ENCODE measurements around the gene TOM1L2.
"Not testable (repeated sequence)": the region's sequence is repeated elsewhere in the genome, so short reads cannot be mapped to it uniquely, and the experiment has no call there.

The TOM1L2 gene

GRCh38 chr17:17921192-17922069 lies 50.8 kb downstream of the TOM1L2 start:
- DNase-seq = peak; percentile 51

- DNase-seq = peak; percentile 78
These were observed 52.8 kb downstream of the TOM1L2 start for GRCh38 chr17:17919169-17920107.

DNA sequence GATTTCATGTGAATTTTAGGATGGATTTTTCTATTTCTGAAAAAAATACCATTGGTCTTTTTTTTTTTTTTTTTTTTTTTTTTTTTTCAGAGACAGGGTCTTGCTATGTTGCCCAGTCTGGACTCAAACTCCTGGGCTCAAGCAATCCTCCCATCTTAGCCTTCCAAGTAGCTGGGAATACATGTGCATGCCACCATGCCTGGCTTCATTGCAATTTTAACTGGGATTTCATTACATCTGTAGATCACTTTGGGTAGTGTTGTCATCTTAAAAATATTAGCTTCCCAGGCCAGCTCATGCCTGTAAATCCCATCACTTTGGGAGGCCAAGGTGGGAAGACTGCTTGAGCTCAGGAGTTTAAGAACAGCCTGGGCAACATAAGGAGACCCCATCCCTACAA lies 54.8 kb downstream of the TOM1L2 start:
- no peak for DNase-seq

- DNase-seq = no peak
These were observed 57.0 kb downstream of the TOM1L2 start for GRCh38 chr17:17915183-17915582.

DNA sequence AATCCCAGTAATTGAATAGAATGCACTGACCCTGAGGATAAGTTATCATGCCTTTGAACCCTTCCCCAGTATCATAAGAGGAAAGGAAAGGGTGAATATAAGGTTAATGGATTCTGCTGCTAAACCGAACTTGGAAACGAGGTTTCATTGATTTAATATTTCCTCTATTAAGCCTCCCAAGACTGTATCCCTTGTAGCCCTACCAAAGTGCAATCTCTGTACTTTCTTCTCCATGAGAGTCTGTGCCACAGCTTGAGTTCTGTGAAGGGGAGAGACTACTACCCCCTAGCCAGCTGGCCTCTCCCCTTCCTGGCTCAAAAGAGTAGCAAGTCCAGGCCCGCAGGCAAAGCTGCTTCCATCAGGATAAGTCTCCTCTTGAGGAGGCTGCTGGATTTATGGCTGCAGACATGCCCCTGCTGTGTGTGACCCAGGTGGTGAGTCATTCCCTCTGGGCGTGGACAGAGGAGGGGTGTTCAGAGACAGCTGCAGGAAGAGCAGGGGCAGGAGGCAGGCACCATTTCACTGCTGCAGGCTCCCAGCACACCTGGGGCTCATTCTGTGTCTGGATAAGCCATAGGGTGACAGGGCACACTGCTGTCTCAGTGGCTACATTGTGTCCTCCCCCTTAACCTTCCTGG lies 58.4 kb downstream of the TOM1L2 start:
- peak; percentile 98 for DNase-seq

DNA sequence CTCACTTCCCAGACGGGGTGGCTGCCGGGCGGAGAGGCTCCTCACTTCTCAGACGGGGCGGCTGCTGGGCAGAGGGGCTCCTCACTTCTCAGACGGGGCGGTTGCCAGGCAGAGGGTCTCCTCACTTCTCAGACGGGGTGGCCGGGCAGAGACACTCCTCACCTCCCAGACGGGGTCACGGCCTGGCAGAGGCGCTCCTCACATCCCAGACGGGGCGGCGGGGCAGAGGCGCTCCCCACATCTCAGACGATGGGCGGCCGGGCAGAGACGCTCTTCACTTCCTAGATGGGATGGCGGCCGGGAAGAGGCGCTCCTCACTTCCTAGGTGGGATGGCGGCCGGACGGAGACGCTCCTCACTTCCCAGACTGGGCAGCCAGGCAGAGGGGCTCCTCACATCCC lies 59.9 kb downstream of the TOM1L2 start:
- not testable (repeated sequence) for DNase-seq

DNA sequence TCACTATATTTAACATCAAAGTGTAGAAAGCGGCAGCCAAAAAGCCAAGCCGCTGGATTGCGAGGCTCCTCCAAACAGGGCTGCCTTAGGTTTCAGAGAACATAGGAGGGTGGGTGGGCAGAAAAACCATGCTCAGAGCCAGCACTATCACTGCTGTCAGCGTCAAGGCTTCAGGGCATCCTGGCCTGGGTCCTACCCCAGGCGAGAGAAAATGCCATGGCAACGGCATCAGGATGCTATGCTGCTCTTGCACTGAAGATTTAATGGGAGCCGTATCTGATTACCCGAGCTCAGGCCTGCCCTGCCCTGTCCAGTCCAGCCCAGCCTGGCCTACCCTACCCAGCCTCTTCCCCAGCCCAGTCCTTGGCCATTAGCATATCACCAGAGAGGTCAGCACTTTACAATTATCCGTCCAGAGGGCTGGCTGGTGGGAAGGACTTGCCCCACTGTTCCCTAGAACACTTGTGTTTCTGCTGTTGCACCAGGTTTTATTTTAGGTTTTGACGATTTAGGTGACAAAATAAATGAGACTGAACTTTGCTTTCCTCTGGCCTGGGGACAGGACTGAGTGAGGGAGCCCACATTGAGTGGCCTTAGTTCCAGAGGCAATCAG lies 61.1 kb downstream of the TOM1L2 start:
- DNase-seq = peak; percentile 32

DNA sequence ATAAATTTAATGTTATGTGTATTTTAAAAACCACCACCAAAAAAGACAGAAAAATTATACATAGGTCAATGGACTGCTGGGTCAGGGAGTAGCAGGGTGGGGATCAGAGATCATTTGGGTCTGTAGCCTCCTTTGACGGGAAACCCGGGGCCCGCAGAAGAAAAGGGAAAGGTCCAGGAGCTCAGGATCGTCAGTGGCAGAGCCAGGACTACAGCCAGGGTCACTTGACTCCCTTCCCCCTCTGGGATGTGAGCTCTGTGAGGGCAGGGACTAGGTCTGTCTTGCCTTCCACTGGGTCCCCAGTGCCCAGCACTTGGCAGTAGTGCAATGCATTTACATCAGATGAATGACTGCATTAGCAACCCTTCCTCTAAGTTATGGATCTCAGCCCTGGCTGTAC lies 62.1 kb downstream of the TOM1L2 start:
- no peak for DNase-seq

GRCh38 chr17:17909078-17909477 lies 63.1 kb downstream of the TOM1L2 start:
- no peak for DNase-seq

GRCh38 chr17:17907469-17907868 lies 64.7 kb downstream of the TOM1L2 start:
- DNase-seq = peak; percentile 61

- DNase-seq = no peak
These were observed 65.6 kb downstream of the TOM1L2 start for GRCh38 chr17:17906418-17907215.

DNA sequence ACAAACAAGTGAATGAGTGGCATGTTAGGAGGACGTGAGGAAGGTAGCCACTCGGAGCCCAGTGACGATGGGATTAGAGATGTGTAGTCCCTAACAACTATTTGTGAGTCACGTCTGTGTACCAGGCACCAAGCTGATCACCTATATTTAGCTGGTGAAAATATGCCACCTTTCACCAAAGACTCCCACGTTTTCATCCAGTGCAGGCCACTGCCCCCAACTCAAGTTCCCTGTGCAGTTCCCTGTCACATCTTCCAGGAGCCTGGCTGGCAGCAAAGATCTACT lies 67.2 kb downstream of the TOM1L2 start:
- no peak for DNase-seq

- DNase-seq = no peak
These were observed 67.8 kb downstream of the TOM1L2 start for GRCh38 chr17:17904166-17905035.

- DNase-seq = no peak
These were observed 69.3 kb downstream of the TOM1L2 start for GRCh38 chr17:17902877-17903276.

GRCh38 chr17:17902376-17902775 lies 69.8 kb downstream of the TOM1L2 start:
- no peak for DNase-seq

DNA sequence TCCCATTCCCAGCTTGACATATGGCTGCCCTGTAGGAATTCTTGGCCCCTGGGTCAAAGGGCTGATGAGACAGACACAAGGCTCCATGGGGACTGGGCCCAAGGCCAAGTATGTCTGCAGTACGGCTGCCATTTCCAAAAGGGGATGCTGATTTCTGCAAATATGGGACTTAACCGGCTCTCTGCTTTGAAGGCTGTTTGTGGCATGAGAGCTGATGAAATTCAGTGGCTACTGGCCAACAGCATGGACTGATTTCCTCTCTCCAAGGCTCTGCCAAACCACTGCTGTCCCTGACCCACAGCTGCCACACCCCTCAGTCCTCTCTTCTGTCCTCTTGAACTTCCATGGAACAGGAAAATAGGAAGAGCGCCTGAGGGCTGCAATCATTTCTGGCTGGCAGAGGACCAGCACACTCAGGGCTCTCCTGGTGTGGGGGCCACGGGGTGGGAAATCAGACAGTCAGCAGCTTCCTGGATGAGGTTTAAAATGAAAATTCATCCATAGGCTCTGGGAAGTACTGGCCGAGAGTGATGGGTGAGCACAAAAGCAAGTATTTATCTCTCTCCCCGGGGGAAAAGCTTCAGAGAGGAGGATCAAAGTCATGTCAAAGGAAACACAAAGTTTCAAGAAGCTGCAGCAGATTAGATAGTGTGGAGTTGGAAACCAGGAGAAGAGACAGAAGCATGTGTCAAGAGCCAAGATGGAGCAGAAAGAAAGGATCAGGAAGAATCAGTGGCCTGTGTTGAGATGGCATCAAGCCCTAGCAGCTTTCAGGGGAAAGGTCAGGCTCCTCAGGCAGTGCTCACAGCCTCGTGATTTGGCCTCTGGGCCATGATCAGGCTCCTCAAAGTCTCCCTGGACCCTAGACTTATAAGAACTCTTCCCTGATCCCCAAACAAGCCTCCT lies 71.3 kb downstream of the TOM1L2 start:
- peak; percentile 91 for DNase-seq

GRCh38 chr17:17899486-17899885 lies 72.7 kb downstream of the TOM1L2 start:
- no peak for DNase-seq

DNA sequence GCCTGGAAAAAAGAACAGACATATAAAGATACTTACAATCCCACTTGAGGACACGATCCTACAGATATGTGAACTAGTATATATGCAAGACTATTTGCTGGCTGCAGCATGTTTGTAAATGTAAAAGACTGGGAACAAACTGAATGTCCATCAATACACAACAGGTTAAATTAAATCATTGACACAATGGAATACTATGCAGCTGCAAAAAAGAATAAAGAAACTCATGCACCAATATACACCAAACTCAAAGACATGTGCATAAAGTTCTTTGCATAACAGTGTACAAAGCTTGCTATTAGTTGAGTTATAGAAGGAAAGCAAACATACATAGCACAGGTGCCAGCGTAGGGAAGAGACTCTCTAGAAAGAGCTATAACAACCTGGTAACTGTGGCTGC lies 73.5 kb downstream of the TOM1L2 start:
- DNase-seq = no peak

DNA sequence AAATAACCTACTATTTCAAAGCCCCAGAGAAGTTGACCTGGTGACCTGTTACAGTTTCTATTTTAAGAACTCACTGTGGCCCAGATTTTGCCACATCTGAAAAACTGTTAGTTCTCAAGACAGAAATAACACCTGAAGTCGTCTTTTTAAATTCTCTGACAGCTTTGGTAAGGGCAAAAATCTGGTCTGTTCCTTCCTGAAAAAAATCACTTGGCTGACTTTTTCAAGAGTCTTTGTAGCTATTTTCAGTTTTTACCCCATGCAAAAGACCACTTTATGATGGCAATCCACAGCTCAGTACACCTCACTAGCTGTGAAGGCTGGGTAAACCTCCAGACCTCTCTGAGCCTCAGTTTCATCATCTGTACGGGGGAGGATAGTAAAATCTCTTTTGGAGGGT lies 74.8 kb downstream of the TOM1L2 start:
- no peak for DNase-seq

DNA sequence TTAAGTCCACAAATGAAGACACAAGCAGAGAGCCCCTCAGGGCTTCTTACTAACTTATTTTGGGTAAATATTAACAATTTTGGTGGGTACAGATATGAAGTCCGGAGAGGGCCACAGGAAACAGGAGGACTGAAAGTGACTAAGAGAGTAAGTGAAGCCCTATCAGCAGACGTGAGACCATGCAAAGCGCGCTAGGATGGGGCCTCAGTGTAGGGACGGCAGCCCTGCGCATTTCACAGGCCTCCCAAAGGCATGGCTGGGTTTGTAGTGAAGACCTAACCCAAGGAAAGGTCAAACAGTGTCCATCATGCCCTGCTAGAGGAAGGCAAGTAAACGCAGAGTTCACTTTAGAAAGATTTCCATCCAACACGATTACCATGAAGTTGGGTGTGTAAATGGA lies 75.5 kb downstream of the TOM1L2 start:
- DNase-seq = no peak
